Fibroblast of the conjunctiva (primary cell): Measurements from ENCODE around the gene TMEM51.

Experiments used
- DNase-seq: peaks from one replicate; pipeline ENCODE4 v3.0.0-alpha.2; 2010; ENCODE audit warnings: low read depth

TMEM51 gene

GRCh38 chr1:15153184-15153841 is at the start of gene TMEM51:
TSS of gene TMEM51 (plus strand) at chr1:15153747. CDS start at chr1:15215088, 61,341 bp downstream.
- DNase-seq = no peak

- no peak for DNase-seq
Observed at GRCh38 chr1:15103906-15104305, 49.6 kb upstream of the TMEM51 start.

GRCh38 chr1:15104768-15105167 is 48.8 kb upstream of the TMEM51 start:
- no peak for DNase-seq

- no peak for DNase-seq
Observed at GRCh38 chr1:15106608-15107007, 46.9 kb upstream of the TMEM51 start.

- DNase-seq = no peak
Observed at GRCh38 chr1:15107058-15107687, 46.4 kb upstream of the TMEM51 start.

GRCh38 chr1:15107911-15108310 is 45.6 kb upstream of the TMEM51 start:
- DNase-seq = no peak

GRCh38 chr1:15110128-15110866 is 43.2 kb upstream of the TMEM51 start:
- DNase-seq = no peak

- DNase-seq = no peak
Observed at GRCh38 chr1:15110867-15111230, 42.7 kb upstream of the TMEM51 start.

- no peak for DNase-seq
Observed at GRCh38 chr1:15113146-15113545, 40.4 kb upstream of the TMEM51 start.

- no peak for DNase-seq
Observed at GRCh38 chr1:15114884-15115283, 38.7 kb upstream of the TMEM51 start.

- no peak for DNase-seq
Observed at GRCh38 chr1:15115542-15116330, 37.8 kb upstream of the TMEM51 start.

GRCh38 chr1:15116966-15117365 is 36.6 kb upstream of the TMEM51 start:
- no peak for DNase-seq

- DNase-seq = no peak
Observed at GRCh38 chr1:15117671-15118325, 35.7 kb upstream of the TMEM51 start.

- no peak for DNase-seq
Observed at GRCh38 chr1:15118579-15118978, 35.0 kb upstream of the TMEM51 start.

- DNase-seq = no peak
Observed at GRCh38 chr1:15120251-15120945, 33.1 kb upstream of the TMEM51 start.

GRCh38 chr1:15122331-15122730 is 31.2 kb upstream of the TMEM51 start:
- DNase-seq = no peak

GRCh38 chr1:15123270-15123669 is 30.3 kb upstream of the TMEM51 start:
- DNase-seq = no peak

GRCh38 chr1:15123925-15124324 is 29.6 kb upstream of the TMEM51 start:
- no peak for DNase-seq

- no peak for DNase-seq
Observed at GRCh38 chr1:15124362-15125100, 29.0 kb upstream of the TMEM51 start.

- DNase-seq = no peak
Observed at GRCh38 chr1:15125101-15125745, 28.3 kb upstream of the TMEM51 start.
